ENCODE results near the gene SEPTIN1. TPM values are rescaled to one million over a fixed set of nuclear protein-coding genes. Genes with fewer than 3 reads are reported as not detected.

The SEPTIN1 gene
- total and polyA plus RNA-seq, 2 of the 13 experiments (the other 11 are each of a cell fraction or from before 2014, with no cell fraction given): 0.18 to 0.67 TPM

- TF ChIP-seq, protein P1, sequence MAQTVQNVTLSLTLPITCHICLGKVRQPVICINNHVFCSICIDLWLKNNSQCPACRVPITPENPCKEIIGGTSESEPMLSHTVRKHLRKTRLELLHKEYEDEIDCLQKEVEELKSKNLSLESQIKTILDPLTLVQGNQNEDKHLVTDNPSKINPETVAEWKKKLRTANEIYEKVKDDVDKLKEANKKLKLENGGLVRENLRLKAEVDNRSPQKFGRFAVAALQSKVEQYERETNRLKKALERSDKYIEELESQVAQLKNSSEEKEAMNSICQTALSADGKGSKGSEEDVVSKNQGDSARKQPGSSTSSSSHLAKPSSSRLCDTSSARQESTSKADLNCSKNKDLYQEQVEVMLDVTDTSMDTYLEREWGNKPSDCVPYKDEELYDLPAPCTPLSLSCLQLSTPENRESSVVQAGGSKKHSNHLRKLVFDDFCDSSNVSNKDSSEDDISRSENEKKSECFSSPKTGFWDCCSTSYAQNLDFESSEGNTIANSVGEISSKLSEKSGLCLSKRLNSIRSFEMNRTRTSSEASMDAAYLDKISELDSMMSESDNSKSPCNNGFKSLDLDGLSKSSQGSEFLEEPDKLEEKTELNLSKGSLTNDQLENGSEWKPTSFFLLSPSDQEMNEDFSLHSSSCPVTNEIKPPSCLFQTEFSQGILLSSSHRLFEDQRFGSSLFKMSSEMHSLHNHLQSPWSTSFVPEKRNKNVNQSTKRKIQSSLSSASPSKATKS (CRISPR knock-in tag; IDR thresholded peaks at IDR 0.05): 0 out of 2 replicates have a peak, but pooled peaks have one; percentile 46
- TF ChIP-seq ZNF343 (CRISPR knock-in tag; IDR thresholded peaks at IDR 0.05) (no peak; the same call in 1 of the 2 replicates), ZNF17 (CRISPR knock-in tag; IDR thresholded peaks at IDR 0.05) (no peak), ZNF777 (CRISPR knock-in tag; IDR thresholded peaks at IDR 0.05) (peak; percentile 99), SRSF1 (optimal IDR thresholded peaks at IDR 0.05; ENCODE audit: low read depth, low read length) (no peak), ATF7 (IDR thresholded peaks at IDR 0.05) (peak; percentile 98), ATF7 (CRISPR knock-in tag; IDR thresholded peaks at IDR 0.05) (peak; percentile 94; the same call in 1 of the 2 replicates), TMF1 (CRISPR knock-in tag; IDR thresholded peaks at IDR 0.05; ENCODE audit: low read depth) (peak; percentile 34; the same call in 1 of the 2 replicates), ZNF580 (CRISPR knock-in tag; IDR thresholded peaks at IDR 0.05; ENCODE audit: borderline replicate concordance, low read depth) (no peak; the same call in 1 of the 2 replicates), CREB3 (CRISPR knock-in tag; IDR thresholded peaks at IDR 0.05) (peak; percentile 67; the same call in 1 of the 2 replicates), ZNF704 (CRISPR knock-in tag; IDR thresholded peaks at IDR 0.05; ENCODE audit: borderline replicate concordance) (peak; percentile 80; the same call in 1 of the 2 replicates), ZNF570 (CRISPR knock-in tag; IDR thresholded peaks at IDR 0.05; ENCODE audit: borderline replicate concordance) (peak; percentile 64; the same call in 1 of the 2 replicates), YY1 (IDR thresholded peaks at IDR 0.05; ENCODE audit: insufficient read depth, insufficient replicate concordance, low read depth, low read length) (peak; percentile 92), SNAPC5 (CRISPR knock-in tag; IDR thresholded peaks at IDR 0.05; ENCODE audit: borderline replicate concordance) (peak; percentile 10; the same call in 1 of the 2 replicates), SOX5 (CRISPR knock-in tag; IDR thresholded peaks at IDR 0.05; ENCODE audit: borderline replicate concordance) (peak; percentile 96), ZC3H13 (CRISPR knock-in tag; IDR thresholded peaks at IDR 0.05) (peak; percentile 79), NCOA1 (CRISPR knock-in tag; IDR thresholded peaks at IDR 0.05) (peak; percentile 96), DMAP1 (CRISPR knock-in tag; IDR thresholded peaks at IDR 0.05) (peak; percentile 88), ZNF709 (CRISPR knock-in tag; IDR thresholded peaks at IDR 0.05) (peak; percentile 51), IKZF4 (CRISPR knock-in tag; IDR thresholded peaks at IDR 0.05; ENCODE audit: borderline replicate concordance, low read depth, not compliant biosample characterization) (peak; percentile 25), NONO (IDR thresholded peaks at IDR 0.05) (no peak), NONO (CRISPR knock-in tag; conservative IDR thresholded peaks at IDR 0.05) (peak; percentile 84), KLF12 (CRISPR knock-in tag; IDR thresholded peaks at IDR 0.05; ENCODE audit: borderline replicate concordance) (peak; percentile 89)
Measured at GRCh38 chr16:30355144-30355953, 27.0 kb downstream of the SEPTIN1 start, which contains the start of gene CD2BP2 (continued).
